IPS-18c (cell line): ENCODE measurements around the gene SMARCC2.

Experiments used
- H3K4me3 ChIP-seq: 2 replicates; pipeline ENCODE4 v1.7.0; 2013; ENCODE audit warnings: low read depth, mild to moderate bottlenecking, low read length, moderate library complexity; ENCODE audit not compliant: insufficient read depth
- H3K9me3 ChIP-seq: one replicate; pipeline ENCODE4 v1.6.1; 2013; ENCODE audit warnings: mild to moderate bottlenecking, low read length, moderate library complexity; ENCODE audit not compliant: control insufficient read depth, insufficient read depth

SMARCC2 gene

GRCh38 chr12:56189099-56189917 lies at the start of gene SMARCC2:
Gene SMARCC2, minus strand, starts transcription at chr12:56189483. Its CDS starts 22 bp downstream, at chr12:56189461.
- Histone ChIP-seq H3K9me3 (no peaks in the 10 kb centered on the region), H3K4me3 (peak within 1 kb of the TSS; percentile 96)

GRCh38 chr12:56237552-56237951 lies 48.3 kb upstream of the SMARCC2 start:
- Histone ChIP-seq H3K4me3 (no peak overlapping the region), H3K9me3 (no peaks in the 10 kb centered on the region)

DNA sequence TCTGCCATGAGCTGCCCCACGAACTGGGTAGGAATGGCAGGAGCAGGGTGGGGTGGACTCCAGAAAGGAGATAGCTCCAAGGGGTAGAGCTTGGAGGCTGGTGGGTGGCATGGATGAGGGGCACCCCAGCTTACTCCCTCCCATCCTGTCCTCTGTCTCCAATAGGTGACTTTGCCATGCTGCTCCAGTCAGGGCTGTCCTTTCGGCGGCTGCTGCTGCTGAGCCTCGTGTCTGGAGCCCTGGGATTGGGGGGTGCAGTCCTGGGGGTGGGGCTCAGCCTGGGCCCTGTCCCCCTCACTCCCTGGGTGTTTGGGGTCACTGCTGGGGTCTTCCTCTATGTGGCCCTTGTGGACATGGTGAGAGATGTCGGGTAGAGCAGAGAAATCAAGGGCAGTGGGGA lies 47.7 kb upstream of the SMARCC2 start:
- H3K9me3 ChIP-seq, result no peaks in the 10 kb centered on the region
- H3K4me3 ChIP-seq, result no peak overlapping the region

GRCh38 chr12:56236091-56236490 lies 46.8 kb upstream of the SMARCC2 start:
- no peak overlapping the region for H3K4me3 ChIP-seq
- no peaks in the 10 kb centered on the region for H3K9me3 ChIP-seq

- no peaks in the 10 kb centered on the region for H3K9me3 ChIP-seq
These were observed 45.6 kb upstream of the SMARCC2 start for GRCh38 chr12:56234746-56235436.

DNA sequence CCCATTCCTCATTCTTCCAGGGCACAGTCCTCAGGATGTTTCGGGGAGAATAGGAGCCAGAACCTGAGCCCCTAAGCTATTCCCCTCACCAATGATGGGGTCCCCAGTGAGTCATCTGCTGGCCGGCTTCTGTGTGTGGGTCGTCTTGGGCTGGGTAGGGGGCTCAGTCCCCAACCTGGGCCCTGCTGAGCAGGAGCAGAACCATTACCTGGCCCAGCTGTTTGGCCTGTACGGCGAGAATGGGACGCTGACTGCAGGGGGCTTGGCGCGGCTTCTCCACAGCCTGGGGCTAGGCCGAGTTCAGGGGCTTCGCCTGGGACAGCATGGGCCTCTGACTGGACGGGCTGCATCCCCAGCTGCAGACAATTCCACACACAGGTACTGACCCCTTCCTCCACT lies 41.9 kb upstream of the SMARCC2 start:
- H3K4me3 ChIP-seq, result no peak overlapping the region
- H3K9me3 ChIP-seq, result no peaks in the 10 kb centered on the region

More at GRCh38 chr12:56234746-56235436, 45.6 kb upstream of the SMARCC2 start:
- no peak overlapping the region for H3K4me3 ChIP-seq

- H3K9me3 ChIP-seq, result no peaks in the 10 kb centered on the region
- H3K4me3 ChIP-seq, result no peak overlapping the region
These were observed 41.3 kb upstream of the SMARCC2 start for GRCh38 chr12:56230432-56231183.

- Histone ChIP-seq H3K4me3 (no peak within 1 kb of the TSS), H3K9me3 (no peaks in the 10 kb centered on the region)
These were observed 40.7 kb upstream of the SMARCC2 start, which contains the start of gene SLC39A5 for GRCh38 chr12:56229916-56230431. Gene SLC39A5, plus strand, starts transcription at chr12:56230051. Its CDS starts 1,224 bp downstream, at chr12:56231275.

- H3K4me3 ChIP-seq, result no peak overlapping the region
These were observed 39.8 kb upstream of the SMARCC2 start for GRCh38 chr12:56229082-56229481.

GRCh38 chr12:56224954-56225353 lies 35.7 kb upstream of the SMARCC2 start:
- H3K4me3 ChIP-seq, result peak overlapping the region; percentile 74

More at GRCh38 chr12:56229082-56229481, 39.8 kb upstream of the SMARCC2 start:
- H3K9me3 ChIP-seq, result no peaks in the 10 kb centered on the region

GRCh38 chr12:56224102-56224701 lies 34.9 kb upstream of the SMARCC2 start, which contains the start of gene NABP2:
Gene NABP2, plus strand, starts transcription at chr12:56224342. Its CDS starts 515 bp downstream, at chr12:56224857.
- H3K9me3 ChIP-seq, result peaks cover 3% of the 10 kb centered on the region
- H3K4me3 ChIP-seq, result peak within 1 kb of the TSS; percentile 74

More at GRCh38 chr12:56224954-56225353, 35.7 kb upstream of the SMARCC2 start:
- peaks cover 3% of the 10 kb centered on the region for H3K9me3 ChIP-seq

DNA sequence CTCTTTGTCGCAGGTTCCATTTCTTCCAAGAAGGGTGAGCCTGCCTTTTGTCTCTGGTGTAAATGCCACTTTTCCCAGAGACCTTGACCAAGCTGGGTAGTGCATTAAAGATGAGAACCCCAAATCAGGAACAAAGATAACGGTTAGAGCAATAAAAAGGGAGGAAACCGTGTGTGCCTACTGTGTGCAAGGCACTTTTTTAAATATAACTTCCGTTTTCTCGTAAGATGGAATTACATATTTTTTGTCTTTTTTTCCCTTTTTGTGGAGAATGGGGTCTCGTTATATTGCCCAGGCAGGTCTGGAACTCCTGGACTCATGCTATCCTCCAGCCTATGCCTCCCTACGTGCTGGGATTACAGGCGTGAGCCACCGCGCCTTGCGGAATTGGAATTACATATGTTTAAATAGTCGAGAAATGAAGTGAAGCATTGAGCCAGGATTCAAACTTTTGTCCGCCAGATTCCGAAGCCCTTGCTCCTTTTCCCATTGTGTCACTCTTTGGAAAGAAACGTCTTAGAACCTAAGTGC lies 34.4 kb upstream of the SMARCC2 start:
- Histone ChIP-seq H3K9me3 (peaks cover 3% of the 10 kb centered on the region), H3K4me3 (peak overlapping the region; percentile 34; the same call in 1 of the 2 replicates)

- Histone ChIP-seq H3K9me3 (peaks cover 5% of the 10 kb centered on the region), H3K4me3 (peak overlapping the region; percentile 82)
These were observed 33.2 kb upstream of the SMARCC2 start for GRCh38 chr12:56222531-56222895.

DNA sequence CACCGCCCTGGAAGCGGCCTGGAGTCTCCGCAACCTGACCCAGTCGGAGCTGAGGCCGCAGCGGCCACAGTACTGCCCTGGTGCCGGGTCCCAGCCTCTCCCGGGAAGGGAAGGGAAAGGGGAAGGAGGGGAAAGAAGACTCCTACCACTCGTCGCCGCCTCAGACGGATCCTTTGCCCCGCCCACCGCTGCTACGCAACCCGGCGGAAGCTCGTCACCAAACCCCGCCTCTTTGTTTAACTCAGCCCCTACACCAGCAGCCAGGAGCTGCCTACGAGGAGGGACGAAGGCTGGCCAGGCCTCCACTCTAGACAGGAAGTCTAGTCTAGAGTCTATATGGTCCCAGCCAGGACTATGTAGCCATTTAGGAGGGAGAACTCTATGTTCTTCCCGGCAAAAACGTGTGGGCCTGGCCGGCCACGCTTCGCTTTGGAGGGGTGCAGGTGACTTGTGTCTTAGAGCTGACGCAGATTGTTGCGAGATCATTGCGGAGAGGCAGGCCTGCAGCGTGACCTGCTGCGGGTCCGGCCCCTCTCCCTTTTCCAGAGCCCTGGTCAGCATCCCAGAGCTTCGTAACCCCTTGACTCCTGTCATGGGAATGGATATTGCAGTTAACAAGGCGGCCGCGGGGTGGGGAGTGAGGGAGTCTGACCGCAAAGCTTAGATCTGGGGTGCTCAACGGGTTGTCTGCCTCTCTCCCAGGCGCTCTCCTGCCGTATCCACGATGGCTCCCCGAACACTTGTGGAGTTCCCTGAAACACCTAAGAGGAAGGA lies 32.7 kb upstream of the SMARCC2 start, which contains the start of gene RNF41:
RNF41 (minus strand) TSS at position 166 of the 774 bp plus-strand sequence. CDS start 7,875 bp downstream, outside the sequence.
- Histone ChIP-seq H3K4me3 (peak within 1 kb of the TSS; percentile 82), H3K9me3 (peaks cover 5% of the 10 kb centered on the region)

- peaks cover 5% of the 10 kb centered on the region for H3K9me3 ChIP-seq
- peak overlapping the region; percentile 82 for H3K4me3 ChIP-seq
These were observed 32.0 kb upstream of the SMARCC2 start for GRCh38 chr12:56221232-56221756.
